Esophagus muscularis mucosa (tissue), 4 donors: ENCODE measurements around the gene ERAP2. TPM values are rescaled to one million over a fixed set of nuclear protein-coding genes. Genes with fewer than 3 reads are reported as not detected.

Experiments
- DNase-seq: peaks from one replicate; pipeline ENCODE4 v3.0.0-alpha.2; 2017; ENCODE audit errors: extremely low spot score
- H3K27ac ChIP-seq, 4 donors: fragments of 200-600 bp; sonication (generic); replicated peaks in 1 of 4; 1 replicate in 3 of 4; 2 replicates in 1 of 4; pipeline ENCODE4 v1.5.1; 2016 to 2019; ENCODE audit warnings: mild to moderate bottlenecking in 1 of 4
- H3K27me3 ChIP-seq, 4 donors: fragments of 200-600 bp; sonication (generic); one replicate each; pipeline versions ENCODE4 v1.5.1 to v1.6.0; 2016 to 2019
- H3K36me3 ChIP-seq, 4 donors: fragments of 200-600 bp; sonication (generic); one replicate each; pipeline ENCODE4 v1.5.1; 2016 to 2019
- H3K4me1 ChIP-seq, 4 donors: fragments of 200-600 bp; sonication (generic); one replicate each; pipeline ENCODE4 v1.5.1; 2016 to 2019
- H3K4me3 ChIP-seq, 4 donors: fragments of 200-600 bp; sonication (generic); 1 replicate in 2 of 4; 2 replicates in 2 of 4; pipeline ENCODE4 v1.5.1; 2016 to 2019; ENCODE audit warnings: mild to moderate bottlenecking in 4 of 4, moderate library complexity in 1 of 4
- H3K9me3 ChIP-seq, 4 donors: fragments of 200-600 bp; sonication (generic); 1 replicate in 3 of 4; 2 replicates in 1 of 4; pipeline ENCODE4 v1.5.1; 2016 to 2019
- CTCF ChIP-seq, 3 experiments: fragments of 200-600 bp in 2 of 3; fragments of 450-650 bp in 1 of 3; sonication (generic) in 2 of 3; IDR thresholded peaks; one replicate each; pipeline ENCODE4 v1.5.1; 2017 to 2019; ENCODE audit warnings: antibody characterized with exemption in 3 of 3, mild to moderate bottlenecking in 2 of 3, moderate library complexity in 1 of 3
- EP300 ChIP-seq: sonication (generic); formaldehyde crosslinking; IDR thresholded peaks from one replicate; pipeline ENCODE4 v1.6.1; 2017; ENCODE audit warnings: antibody characterized with exemption
- POLR2A ChIP-seq: fragments of 450-650 bp; IDR thresholded peaks from one replicate; pipeline ENCODE4 v1.6.1; 2017; ENCODE audit warnings: antibody characterized with exemption, moderate library complexity, mild to moderate bottlenecking, low read depth
- POLR2AphosphoS5 ChIP-seq, 2 donors: sonication (generic); formaldehyde crosslinking; IDR thresholded peaks; one replicate each; pipeline ENCODE4 v1.6.1; 2017; ENCODE audit warnings: antibody characterized with exemption in 2 of 2
- WGBS: methylation state at CpG from one replicate; pipeline ENCODE4 v1.1.5; 2018; 5-methylcytosine and 5-hydroxymethylcytosine counted together
- intact Hi-C: fragments of 100-400 bp; cut with DNase I; formaldehyde crosslinking; loops from one replicate; pipeline ENCODE4 v1.15.1; 2023
- total RNA-seq, 4 donors: library from RNA; depleted of rRNA; stranded (reverse); fragments of >200 nt; gene quantifications; one replicate each; pipeline versions ENCODE4 v1.1.0 to v1.2.1, GENCODE V29; 2016

ERAP2 gene
- total RNA-seq, 4 donors from 2014 or later, result 6.6 to 12.3 (median 7.3) TPM

- peak overlapping the region; percentile 60 to 75 (median 65) for H3K27ac ChIP-seq
- 86% methylated on average over 7 of the region's 7 CpGs for WGBS
- H3K36me3 ChIP-seq, result no peaks in the 10 kb centered on the region
- DNase-seq, result no peak
- no peak overlapping the region for H3K4me3 ChIP-seq
- no peak for TF ChIP-seq EP300
- TF ChIP-seq POLR2AphosphoS5 (IDR thresholded peaks at IDR 0.05), result no peak
- TF ChIP-seq POLR2A, result no peak
- TF ChIP-seq CTCF (IDR thresholded peaks at IDR 0.05), result no peak
- intact Hi-C loops, result no loop called here
- H3K4me1 ChIP-seq, result peaks cover 13 to 31% (median 25%) of the 10 kb centered on the region in 4 donors
- H3K9me3 ChIP-seq, result no peaks in the 10 kb centered on the region
- H3K27me3 ChIP-seq, result no peaks in the 10 kb centered on the region
Observed at GRCh38 chr5:96952974-96953730, 76.9 kb downstream of the ERAP2 start.

DNA sequence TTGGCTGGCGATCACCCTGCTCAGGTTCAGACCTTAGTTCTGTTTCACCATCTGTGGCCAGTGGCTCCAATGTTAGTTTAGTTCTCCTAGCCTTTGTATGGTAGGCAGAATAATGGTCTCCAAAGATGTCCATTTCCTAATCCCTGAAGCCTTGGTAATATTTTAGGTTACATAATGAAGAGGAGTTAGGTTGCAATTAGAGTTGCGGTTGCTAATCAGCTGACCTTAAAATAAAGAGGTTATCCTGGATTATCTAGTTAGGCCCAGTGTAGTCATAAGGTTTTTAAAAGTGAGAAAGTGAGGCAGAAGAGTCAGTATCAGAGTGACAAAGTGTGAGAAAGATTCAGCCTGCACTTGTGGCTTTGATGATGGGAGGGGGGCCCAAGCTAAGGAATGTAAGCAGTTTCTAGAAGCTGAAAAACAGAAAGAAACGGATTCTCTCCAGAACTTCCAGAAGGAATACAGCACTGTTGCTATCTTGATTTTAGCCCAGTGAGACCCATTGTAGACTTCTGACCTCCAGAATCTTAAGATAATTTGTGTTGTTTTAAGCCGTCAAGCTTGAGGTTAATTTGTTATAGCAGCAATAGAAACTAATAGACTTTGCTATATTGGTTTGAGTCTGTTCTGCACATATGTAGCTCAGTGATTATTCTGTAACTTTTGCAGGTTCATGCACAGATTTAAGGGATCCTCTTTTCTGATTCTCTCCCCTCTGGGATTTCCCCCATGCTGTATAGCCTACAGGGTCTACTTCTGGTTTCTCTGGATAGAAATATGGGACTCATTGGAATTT, 81.2 kb downstream of the ERAP2 start:
- Histone ChIP-seq H3K36me3 (no peaks in the 10 kb centered on the region), H3K27ac (no peak overlapping the region), H3K4me3 (no peak overlapping the region), H3K4me1 (peaks cover 26 to 38% (median 32%) of the 10 kb centered on the region in 4 donors), H3K9me3 (no peaks in the 10 kb centered on the region), H3K27me3 (no peaks in the 10 kb centered on the region)
- TF ChIP-seq EP300 (no peak), POLR2AphosphoS5 (IDR thresholded peaks at IDR 0.05) (no peak), CTCF (IDR thresholded peaks at IDR 0.05) (no peak), POLR2A (no peak)
- DNase-seq, result no peak
- WGBS, result 87% methylated on average over 4 of the region's 4 CpGs
- intact Hi-C loops, result no loop called here

- no peak overlapping the region for H3K4me3 ChIP-seq
Observed at GRCh38 chr5:96958977-96959376, 82.7 kb downstream of the ERAP2 start.

DNA sequence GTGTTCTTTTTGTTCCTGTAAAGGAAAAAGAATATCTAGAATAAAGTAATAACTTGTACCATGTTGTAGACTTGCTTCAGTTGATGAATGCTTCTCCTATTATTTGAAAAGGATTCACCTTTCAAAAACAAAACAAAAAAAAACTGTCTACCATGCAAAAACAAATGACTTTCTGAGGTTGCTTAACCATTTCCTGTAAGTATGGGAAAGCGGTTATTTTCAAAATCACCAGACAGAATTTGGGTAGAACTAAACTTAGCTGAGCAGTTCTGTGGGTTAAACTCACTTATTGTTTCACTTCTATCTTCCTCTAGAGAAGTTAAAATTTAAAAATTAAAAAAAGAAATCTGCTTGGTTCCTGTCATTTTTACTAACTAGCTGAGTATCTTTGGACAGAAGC, 84.8 kb downstream of the ERAP2 start:
- WGBS, result 74% methylated on average over 1 of the region's 1 CpG
- Histone ChIP-seq H3K4me3 (no peak overlapping the region), H3K4me1 (peaks cover 31 to 37% (median 34%) of the 10 kb centered on the region in 4 donors), H3K36me3 (no peaks in the 10 kb centered on the region), H3K27me3 (no peaks in the 10 kb centered on the region), H3K9me3 (no peaks in the 10 kb centered on the region), H3K27ac (no peak overlapping the region)
- no peak for DNase-seq
- intact Hi-C loops, result no loop called here
- TF ChIP-seq EP300, result no peak
- no peak for TF ChIP-seq POLR2A
- no peak for TF ChIP-seq POLR2AphosphoS5 (IDR thresholded peaks at IDR 0.05)
- no peak for TF ChIP-seq CTCF (IDR thresholded peaks at IDR 0.05)

More at GRCh38 chr5:96958977-96959376, 82.7 kb downstream of the ERAP2 start:
- Histone ChIP-seq H3K4me1 (peaks cover 26 to 40% (median 34%) of the 10 kb centered on the region in 4 donors), H3K27ac (no peak overlapping the region), H3K36me3 (no peaks in the 10 kb centered on the region), H3K9me3 (no peaks in the 10 kb centered on the region), H3K27me3 (no peaks in the 10 kb centered on the region)
- intact Hi-C loops, result no loop called here
- TF ChIP-seq POLR2A, result no peak
- TF ChIP-seq CTCF (IDR thresholded peaks at IDR 0.05), result no peak
- TF ChIP-seq EP300, result no peak
- TF ChIP-seq POLR2AphosphoS5 (IDR thresholded peaks at IDR 0.05), result no peak
- 90% methylated on average over 5 of the region's 5 CpGs for WGBS
- DNase-seq, result no peak
